ENCODE measurements around the gene AHNAK.
"Not testable (repeated sequence)": the region's sequence is repeated elsewhere in the genome, so short reads cannot be mapped to it uniquely, and the experiment has no call there.

The AHNAK gene, protein sequence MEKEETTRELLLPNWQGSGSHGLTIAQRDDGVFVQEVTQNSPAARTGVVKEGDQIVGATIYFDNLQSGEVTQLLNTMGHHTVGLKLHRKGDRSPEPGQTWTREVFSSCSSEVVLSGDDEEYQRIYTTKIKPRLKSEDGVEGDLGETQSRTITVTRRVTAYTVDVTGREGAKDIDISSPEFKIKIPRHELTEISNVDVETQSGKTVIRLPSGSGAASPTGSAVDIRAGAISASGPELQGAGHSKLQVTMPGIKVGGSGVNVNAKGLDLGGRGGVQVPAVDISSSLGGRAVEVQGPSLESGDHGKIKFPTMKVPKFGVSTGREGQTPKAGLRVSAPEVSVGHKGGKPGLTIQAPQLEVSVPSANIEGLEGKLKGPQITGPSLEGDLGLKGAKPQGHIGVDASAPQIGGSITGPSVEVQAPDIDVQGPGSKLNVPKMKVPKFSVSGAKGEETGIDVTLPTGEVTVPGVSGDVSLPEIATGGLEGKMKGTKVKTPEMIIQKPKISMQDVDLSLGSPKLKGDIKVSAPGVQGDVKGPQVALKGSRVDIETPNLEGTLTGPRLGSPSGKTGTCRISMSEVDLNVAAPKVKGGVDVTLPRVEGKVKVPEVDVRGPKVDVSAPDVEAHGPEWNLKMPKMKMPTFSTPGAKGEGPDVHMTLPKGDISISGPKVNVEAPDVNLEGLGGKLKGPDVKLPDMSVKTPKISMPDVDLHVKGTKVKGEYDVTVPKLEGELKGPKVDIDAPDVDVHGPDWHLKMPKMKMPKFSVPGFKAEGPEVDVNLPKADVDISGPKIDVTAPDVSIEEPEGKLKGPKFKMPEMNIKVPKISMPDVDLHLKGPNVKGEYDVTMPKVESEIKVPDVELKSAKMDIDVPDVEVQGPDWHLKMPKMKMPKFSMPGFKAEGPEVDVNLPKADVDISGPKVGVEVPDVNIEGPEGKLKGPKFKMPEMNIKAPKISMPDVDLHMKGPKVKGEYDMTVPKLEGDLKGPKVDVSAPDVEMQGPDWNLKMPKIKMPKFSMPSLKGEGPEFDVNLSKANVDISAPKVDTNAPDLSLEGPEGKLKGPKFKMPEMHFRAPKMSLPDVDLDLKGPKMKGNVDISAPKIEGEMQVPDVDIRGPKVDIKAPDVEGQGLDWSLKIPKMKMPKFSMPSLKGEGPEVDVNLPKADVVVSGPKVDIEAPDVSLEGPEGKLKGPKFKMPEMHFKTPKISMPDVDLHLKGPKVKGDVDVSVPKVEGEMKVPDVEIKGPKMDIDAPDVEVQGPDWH (N-terminal part only)

GRCh38 chr11:62546244-62546928 lies at the start of gene AHNAK:
TSS of gene AHNAK (minus strand) at chr11:62546806. CDS start at chr11:62536098, 10,708 bp downstream.
- peak in 1 of 3 experiments; percentile 68 for DNase-seq (ENCODE audit: low read depth in 3 of 3)

DNA sequence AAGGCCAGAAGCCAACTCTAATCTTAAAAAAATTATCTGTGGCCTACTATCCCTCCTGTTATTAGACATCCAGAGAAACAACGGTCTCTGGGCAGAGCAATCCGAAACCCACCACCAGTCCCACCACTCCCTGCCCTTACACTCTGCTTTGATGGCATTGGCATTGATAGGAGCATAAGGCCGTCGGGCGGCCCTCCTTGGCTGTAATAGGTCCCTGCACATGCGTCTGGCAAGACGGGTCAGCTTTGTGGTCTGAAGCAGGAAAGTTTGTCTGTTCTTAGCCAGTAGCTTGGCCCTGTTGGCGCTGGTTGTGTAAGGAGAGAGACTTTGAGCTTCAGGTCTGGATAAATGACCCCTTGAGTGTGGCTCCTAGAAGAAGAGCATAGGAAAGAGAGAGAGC lies 48.5 kb upstream of the AHNAK start:
- no peak for DNase-seq (ENCODE audit: low read depth in 3 of 3)

DNA sequence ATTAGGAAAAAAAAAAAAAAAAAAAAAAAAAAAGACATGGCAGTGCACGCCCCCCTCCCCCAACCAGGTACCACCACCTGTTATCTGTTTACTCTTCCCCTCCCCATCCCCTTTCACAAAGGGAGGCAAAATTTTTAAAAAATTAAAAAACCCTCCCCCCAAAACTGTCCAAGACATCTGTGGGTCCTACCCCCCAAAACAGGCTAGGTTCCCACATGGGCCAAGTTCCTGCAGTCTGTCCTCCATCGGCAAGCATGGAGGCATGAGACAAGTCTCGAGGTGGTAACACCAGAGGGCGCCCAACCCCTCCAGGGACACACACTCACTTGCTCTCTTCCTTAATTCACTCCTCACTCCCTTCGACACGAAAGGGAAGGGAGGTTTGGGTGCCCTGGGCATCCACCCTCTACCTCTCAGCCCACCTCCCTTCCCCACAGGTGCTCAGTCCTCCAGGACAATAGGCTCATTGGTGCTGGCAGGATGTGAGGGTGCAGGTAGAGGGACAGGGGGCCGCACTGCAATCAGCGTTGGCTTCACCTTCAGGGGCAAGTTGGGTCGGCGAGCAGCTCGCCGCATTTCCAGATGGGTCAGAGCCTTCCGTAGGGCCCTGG lies 46.9 kb upstream of the AHNAK start:
- peak; percentile 38 to 77 (median 57) for DNase-seq (ENCODE audit: low read depth in 3 of 3)

GRCh38 chr11:62592989-62593421 lies 46.4 kb upstream of the AHNAK start:
- no peak for DNase-seq (ENCODE audit: low read depth in 3 of 3)

DNA sequence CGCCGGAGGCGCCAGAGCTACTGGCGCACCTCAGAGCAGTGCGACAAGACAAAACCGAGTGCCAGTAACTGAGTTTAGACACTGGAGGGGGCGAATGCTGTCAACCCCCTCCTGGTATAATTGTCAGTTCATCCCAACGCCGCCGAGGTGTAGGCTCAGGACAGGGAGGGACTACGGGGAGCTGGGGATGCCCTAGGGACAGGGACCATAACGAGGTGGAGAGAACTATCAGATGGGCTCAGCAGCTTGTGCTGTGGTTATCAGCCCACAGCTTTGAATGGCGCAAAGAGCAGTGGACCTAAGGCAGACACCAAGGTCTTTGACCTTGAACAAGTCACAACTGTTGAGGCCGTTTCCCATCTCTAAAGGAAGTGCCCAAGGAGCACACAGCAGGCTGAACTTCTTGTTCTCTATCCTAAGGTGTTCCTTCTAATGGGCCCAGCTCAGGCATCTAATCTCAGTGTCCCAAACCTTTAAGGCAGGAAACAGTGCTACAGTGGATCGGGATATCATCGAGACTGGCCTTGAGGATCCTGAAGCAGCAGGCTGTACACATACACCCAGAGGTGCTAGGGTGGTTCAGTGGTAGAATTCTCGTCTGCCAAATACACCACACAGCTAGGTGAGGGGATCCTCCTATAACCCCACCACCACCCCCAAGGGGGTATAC lies 45.7 kb upstream of the AHNAK start:
- no peak for DNase-seq (ENCODE audit: low read depth in 3 of 3)

GRCh38 chr11:62591448-62592145 lies 45.0 kb upstream of the AHNAK start, which contains the start of gene TUT1:
TSS of gene TUT1 (minus strand) at chr11:62591523. CDS start at chr11:62591485, 38 bp downstream.
- DNase-seq (ENCODE audit: low read depth in 3 of 3) = peak; percentile 89 to 95 (median 93)

DNA sequence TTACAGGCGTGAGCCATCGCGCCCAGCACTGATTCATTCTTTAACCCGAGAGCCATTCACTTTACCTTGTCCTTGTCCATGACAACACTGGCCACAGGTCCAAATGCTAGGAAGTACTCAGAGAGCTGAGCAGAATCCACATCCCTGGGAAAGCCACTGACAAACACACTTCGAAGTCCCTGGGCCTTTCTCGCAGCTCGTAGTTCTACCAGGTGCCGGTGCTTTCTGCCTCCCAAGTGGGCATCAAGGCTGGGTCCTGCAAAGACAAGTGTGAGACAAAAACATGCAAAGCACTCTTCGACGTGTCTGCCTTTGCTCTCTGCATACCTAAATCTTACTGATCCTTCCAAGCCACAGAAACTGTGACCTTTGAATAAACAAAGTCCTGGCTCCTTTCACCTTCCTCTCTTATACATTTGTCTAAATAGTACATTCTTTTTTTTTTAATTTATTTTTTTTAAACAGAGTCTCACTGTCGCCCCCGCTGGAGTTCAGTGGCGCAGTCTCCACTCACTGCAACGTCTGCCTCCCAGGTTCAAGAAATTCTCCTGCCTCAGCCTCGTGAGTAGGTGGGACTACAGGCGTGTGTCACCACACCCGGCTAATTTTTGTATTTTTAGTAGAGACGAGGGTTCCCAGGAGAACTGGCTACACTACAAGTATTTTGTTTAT lies 42.5 kb upstream of the AHNAK start:
- DNase-seq (ENCODE audit: low read depth in 3 of 3) = peak in 1 of 3 experiments; percentile 30

- not testable (repeated sequence) for DNase-seq (ENCODE audit: low read depth in 3 of 3)
Observed at GRCh38 chr11:62585356-62585755, 38.8 kb upstream of the AHNAK start.

DNA sequence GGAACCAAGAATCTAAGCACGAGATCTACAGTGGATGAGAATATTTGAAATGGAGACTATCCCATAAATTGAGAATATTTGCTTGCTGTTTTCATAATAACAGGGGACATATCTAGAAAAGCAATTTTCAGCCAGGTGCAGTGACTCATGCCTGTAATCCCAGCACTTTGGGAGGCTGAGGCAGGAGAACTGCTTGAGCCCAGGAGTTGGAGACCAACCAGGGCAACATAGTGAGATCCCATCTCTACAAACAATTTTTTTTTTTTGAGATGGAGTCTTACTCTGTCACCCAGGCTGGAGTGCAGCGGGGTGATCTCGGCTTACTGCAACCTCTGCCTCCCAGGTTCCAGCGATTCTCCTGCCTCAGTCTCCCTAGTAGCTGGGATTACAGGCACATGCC lies 35.1 kb upstream of the AHNAK start:
- DNase-seq (ENCODE audit: low read depth in 3 of 3) = not testable (repeated sequence)

DNA sequence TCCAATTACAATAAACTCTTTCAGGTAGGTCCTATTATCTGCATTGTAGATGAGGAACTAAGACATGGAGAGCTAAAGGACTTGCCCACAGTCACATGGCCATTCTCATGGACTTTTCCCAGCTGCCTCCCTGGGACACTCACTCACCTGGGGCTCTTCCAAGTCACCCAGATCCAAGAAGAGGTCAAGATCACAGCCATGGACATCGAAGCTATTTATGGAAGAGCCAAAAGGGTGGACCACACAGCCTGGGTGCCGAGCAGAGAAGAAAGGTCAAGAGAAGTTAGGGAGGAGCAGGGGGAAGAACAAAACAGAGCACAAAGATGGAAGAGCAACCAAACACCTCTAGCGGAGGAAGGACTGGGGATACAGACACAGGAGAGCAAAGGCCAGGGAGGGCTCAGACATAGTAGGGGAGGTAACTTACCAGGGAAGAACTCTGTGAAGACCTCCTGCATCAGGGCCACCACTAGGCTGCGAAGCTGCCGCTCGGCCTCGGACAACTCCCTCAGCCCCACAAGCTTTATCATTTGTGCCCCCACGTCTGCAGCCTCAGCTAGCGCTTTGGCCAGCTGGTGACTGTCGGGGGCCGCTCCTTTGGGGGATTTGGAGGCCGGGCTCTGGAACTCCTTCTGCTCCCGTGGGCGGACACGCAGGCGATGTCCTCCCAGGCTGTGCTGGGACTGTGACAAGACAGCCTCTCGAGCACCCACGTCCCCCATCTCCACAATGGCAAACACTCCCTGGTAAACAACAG lies 34.5 kb upstream of the AHNAK start:
- DNase-seq (ENCODE audit: low read depth in 3 of 3) = no peak

DNA sequence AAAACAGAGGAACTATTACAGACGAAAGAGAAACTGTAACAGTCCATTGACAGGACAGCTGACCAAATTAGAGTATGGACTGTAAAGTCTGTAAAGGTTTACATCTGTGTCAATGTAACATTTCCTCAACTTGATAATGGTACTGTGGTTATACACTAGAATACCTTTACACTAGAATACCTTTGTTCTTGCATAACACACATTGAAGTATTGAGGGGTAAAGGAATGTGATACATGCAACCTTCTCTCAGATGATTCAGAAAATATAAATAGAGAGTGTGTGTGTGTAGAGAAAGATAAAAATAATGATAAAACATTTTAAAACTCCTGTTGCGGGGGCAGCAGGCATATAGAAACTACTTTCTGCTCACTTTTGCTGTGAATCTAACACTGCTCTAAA lies 32.6 kb upstream of the AHNAK start:
- DNase-seq (ENCODE audit: low read depth in 3 of 3) = no peak

DNA sequence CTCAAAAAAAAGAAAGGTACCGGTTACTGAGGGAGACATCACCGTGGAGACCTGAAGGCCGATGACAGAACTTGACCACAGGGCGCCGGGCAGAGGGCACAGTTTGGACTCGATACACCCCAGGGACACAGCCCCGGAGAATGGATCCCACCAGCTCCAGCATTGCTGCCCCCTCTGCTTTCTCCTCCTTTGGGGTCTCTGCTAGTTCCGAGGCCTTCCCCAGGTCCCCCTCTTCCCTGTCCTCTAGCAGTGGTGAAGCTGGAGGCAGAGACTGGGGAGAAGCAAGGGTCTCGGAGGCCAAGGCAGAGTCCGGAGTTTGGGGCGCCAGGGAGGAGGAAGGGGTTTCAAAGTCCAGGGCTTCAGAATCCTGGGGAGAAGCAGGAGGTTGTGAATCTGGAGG lies 31.9 kb upstream of the AHNAK start:
- no peak for DNase-seq (ENCODE audit: low read depth in 3 of 3)

DNA sequence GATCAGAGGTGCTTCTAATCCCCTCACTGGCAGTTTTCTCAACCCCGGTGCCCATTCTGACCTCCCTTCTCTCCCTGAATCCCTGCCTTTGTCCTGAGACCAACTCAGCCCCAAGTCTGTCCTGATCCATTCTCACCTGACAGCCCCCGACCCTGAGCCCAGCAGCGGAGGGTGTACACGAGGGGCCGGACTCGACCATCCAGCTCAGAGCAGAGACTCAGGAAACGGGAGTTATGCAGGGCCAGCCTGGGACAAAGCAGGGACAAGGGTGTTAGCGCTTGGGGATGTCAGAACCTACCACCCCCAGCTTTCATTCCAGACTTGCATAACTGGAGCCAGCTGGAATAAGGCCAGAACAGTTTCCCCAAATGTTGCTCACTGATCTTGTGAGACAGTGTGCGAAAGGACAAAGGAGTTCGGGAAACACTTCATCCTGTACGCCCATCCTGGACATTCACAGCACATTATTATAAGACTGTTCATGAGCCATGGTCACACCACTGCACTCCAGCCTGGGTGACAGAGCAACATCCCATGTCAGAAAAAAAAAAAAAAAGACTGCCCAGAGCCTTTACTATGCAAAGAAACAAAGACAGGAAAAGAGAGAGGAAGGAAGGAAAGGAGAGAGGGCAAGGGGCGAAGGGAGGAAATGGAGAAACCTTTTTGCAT lies 30.6 kb upstream of the AHNAK start:
- no peak for DNase-seq (ENCODE audit: low read depth in 3 of 3)

DNA sequence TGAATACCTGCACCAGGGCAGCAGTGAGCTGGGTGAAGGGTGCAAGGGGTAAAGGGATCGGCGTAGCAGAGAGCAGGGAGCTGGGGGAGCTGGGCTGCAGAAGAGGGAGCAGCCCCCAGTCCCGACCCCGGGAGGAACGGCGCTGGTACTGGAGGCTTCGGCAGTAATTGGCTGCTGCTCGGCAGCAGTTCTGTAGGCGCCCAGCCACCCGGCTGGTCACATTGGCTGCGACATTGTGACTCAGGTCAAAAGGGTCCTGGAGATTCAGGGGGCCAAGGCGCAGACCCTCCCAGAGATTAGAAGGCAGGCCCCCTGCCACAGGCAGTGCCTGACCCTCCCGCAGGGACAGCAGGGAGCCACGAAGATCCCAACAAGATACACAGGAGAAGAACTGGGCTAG lies 29.2 kb upstream of the AHNAK start:
- DNase-seq (ENCODE audit: low read depth in 3 of 3) = no peak

DNA sequence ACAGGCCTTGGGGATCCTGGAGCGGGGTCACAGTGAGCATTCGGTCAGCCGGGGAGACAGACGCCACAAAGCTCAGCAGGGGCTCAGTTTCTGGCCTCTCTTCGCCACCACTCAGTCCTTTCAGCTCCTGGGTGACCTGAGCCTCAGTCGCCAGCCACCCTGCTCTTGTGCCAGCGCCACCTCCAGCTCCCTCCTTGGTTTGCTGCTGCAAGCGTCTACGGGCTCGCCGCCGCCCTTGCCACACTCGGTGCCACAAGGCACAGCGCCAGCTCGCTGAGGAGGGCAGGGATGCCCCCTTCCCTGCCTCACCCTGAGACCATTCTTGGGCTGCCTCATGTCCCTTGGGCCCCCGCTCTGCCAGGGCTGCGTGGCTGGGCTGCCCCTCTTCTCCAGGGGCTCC lies 28.6 kb upstream of the AHNAK start:
- no peak for DNase-seq (ENCODE audit: low read depth in 3 of 3)

GRCh38 chr11:62574363-62575071 lies 27.9 kb upstream of the AHNAK start:
- DNase-seq (ENCODE audit: low read depth in 3 of 3) = no peak

Data from stimulated activated CD4-positive, alpha-beta T cell treated with anti-CD3 and anti-CD28 coated beads, TNF-alpha, amount 100 ng/mL, for 24 hours (primary cell).